AG10803 (cell line): ENCODE results near the gene ADAMTS4.

Source experiments
- DNase-seq: peaks from one replicate; pipeline ENCODE4 v3.0.0; 2010; ENCODE audit warnings: low read depth
- H3K4me3 ChIP-seq: 2 replicates; pipeline ENCODE4 v1.5.1; 2011; ENCODE audit warnings: mild to moderate bottlenecking, low read length, control low read depth
- TF ChIP-seq, protein P1 (sequence below): conservative IDR thresholded peaks from 2 replicates; pipeline ENCODE4 v1.5.1; 2011; ENCODE audit warnings: mild to moderate bottlenecking, low read length, control low read depth, inconsistent platforms

Gene ADAMTS4

GRCh38 chr1:161164901-161165610, 33.8 kb downstream of the ADAMTS4 start:
- no peak for DNase-seq
- TF ChIP-seq, protein P1, sequence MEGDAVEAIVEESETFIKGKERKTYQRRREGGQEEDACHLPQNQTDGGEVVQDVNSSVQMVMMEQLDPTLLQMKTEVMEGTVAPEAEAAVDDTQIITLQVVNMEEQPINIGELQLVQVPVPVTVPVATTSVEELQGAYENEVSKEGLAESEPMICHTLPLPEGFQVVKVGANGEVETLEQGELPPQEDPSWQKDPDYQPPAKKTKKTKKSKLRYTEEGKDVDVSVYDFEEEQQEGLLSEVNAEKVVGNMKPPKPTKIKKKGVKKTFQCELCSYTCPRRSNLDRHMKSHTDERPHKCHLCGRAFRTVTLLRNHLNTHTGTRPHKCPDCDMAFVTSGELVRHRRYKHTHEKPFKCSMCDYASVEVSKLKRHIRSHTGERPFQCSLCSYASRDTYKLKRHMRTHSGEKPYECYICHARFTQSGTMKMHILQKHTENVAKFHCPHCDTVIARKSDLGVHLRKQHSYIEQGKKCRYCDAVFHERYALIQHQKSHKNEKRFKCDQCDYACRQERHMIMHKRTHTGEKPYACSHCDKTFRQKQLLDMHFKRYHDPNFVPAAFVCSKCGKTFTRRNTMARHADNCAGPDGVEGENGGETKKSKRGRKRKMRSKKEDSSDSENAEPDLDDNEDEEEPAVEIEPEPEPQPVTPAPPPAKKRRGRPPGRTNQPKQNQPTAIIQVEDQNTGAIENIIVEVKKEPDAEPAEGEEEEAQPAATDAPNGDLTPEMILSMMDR = no peak
- peak overlapping the region; percentile 92 for H3K4me3 ChIP-seq

DNA sequence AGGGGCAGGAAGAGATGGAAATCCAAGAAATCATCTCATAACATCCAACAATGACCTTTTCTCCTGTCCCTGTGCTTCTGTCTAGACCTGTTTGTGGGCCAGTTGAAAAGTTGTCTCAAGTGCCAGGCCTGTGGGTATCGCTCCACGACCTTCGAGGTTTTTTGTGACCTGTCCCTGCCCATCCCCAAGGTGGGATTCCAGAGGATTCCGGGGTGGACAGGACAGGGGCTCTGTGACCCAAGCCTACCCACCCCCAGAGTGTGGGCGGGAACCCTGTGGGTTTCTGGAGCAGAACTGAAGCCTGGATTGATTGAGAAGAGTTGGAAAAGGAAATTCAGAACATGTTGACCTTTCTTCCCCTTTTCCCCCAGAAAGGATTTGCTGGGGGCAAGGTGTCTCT, 35.1 kb downstream of the ADAMTS4 start:
- DNase-seq = no peak
- no peak overlapping the region for H3K4me3 ChIP-seq
- TF ChIP-seq, protein P1 = no peak

- TF ChIP-seq, protein P1 = no peak
- no peak for DNase-seq
- H3K4me3 ChIP-seq = no peak overlapping the region
These were observed 36.0 kb downstream of the ADAMTS4 start for GRCh38 chr1:161162806-161163205.

DNA sequence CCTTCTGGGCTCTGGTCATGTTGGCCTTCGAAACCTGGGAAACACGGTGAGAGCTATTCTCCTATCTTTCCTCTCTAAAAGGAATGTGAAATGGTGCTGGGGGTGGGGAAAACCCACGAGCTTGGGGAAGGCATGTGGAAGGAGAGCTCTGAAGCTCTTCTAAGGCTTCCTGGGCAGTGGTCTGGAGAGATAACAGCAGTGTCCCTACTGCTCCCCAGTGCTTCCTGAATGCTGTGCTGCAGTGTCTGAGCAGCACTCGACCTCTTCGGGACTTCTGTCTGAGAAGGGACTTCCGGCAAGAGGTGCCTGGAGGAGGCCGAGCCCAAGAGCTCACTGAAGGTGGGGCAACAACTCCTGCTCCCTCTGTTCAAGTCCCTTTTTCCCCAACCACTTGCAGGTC, 36.8 kb downstream of the ADAMTS4 start:
- no peak overlapping the region for H3K4me3 ChIP-seq
- TF ChIP-seq, protein P1 = no peak
- DNase-seq = no peak

DNA sequence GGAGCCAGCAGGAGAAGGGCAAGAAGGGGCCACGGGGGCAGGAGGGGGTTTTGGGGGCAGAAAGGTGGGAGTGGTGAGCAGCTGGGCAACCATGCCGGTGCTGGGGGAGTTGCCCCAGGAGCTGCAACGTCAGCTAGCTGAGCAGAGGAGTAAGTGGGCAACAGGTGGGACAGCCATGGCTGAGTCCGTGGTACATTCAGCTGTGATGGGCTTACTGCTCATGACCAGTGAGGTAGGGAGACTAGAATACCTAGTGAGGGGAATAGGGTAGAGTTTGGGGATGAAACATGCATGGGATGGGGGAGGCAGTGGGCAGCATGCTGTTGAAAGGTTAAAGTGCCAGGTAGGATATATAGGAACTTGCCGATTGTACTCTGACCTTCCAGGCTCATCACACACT, 37.2 kb downstream of the ADAMTS4 start:
- no peak overlapping the region for H3K4me3 ChIP-seq
- TF ChIP-seq, protein P1 = no peak
- DNase-seq = no peak

GRCh38 chr1:161160671-161161145, 38.1 kb downstream of the ADAMTS4 start:
- H3K4me3 ChIP-seq = no peak overlapping the region
- no peak for DNase-seq
- TF ChIP-seq, protein P1 = no peak

GRCh38 chr1:161159913-161160243, 39.0 kb downstream of the ADAMTS4 start:
- no peak for DNase-seq
- H3K4me3 ChIP-seq = peak overlapping the region; percentile 93
- TF ChIP-seq, protein P1 = no peak
